Dermis blood vessel endothelial cell (primary cell): ENCODE measurements around the gene PI4KA. TPM values are rescaled to one million over a fixed set of nuclear protein-coding genes. Genes with fewer than 3 reads are reported as not detected.
"Not testable (repeated sequence)": the region's sequence is repeated elsewhere in the genome, so short reads cannot be mapped to it uniquely, and the experiment has no call there.

ENCODE experiments used
- DNase-seq: peaks from one replicate; pipeline ENCODE4 v3.0.0; 2010
- total RNA-seq: library from RNA; depleted of rRNA; stranded (reverse); fragments of >200 nt; gene quantifications from 2 replicates; pipeline ENCODE4 v1.2.3, GENCODE V29; 2014

The PI4KA gene
- total RNA-seq, 1 donor from 2014 or later: 20.3 TPM

DNA sequence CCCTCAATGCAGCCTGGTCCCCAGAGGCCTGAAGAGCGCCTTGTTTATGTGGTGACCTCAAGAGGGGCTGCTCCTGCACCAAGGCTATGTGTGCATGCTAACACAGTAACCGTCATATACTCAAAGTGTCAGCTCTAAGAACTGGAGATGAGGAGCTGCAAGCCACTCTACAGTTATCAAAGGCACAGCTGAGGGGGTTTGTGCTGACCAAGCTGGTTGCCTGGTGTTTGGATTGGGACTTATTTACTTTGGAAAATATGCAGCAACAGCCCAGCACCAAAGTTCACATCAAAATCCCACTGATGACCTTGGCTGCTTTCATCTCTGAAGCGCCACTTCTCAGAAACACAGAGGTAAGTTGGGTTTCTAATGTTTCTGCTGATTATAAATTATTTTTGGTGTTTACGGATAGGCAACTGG lies 84.8 kb downstream of the PI4KA start, which contains the start of gene SERPIND1:
TSS of gene SERPIND1 (plus strand) at position 321 of the 420 bp plus-strand sequence. CDS start 5,200 bp downstream, outside the sequence.
- no peak for DNase-seq

DNA sequence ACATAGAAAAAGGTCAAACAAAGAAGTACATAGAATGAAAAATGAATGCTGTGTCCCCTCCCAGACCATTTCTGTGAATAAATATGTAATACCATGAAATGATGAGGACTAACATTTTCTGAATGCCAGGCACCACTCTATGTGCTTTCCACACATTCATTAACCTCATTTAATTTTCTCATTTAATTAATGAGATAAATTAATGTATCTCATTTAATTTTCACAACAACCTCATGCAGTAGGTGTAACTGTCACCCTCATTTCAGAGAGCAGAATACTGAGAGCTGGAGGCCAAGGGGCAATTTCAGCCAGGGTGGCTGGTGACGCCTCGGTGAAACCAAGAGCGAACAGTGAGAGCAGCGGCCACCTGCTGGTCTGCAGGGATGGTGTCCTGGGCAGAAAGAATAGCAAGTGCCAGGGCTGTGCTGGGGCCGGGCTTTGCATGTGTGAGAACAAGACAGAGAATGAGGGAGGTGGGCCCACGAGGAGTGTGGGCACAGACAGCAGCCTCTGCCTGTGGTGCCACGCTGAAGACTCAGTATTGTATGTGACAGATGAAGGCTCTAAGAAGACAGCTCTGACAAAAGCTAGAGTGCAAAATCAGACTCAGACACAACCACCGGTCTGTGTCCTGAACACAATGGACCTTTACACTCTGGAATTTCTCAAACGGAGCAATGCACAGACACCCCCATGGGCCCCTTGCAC lies 86.5 kb downstream of the PI4KA start:
- DNase-seq: no peak

DNA sequence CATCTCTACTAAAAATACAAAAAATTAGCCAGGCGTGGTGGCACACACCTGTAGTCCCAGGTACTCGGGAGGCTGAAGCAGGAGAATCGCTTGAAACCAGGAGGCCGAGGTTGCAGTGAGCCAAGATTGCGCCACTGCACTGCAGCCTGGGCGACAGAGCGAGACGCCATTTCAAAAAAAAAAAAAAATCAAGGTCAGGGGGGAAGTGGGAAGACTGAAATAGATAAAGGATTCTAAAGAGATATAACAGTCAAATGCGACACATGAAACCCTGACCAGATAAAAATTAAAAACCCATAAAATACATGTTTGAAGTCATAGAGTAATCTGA lies 89.2 kb downstream of the PI4KA start:
- DNase-seq: not testable (repeated sequence)

DNA sequence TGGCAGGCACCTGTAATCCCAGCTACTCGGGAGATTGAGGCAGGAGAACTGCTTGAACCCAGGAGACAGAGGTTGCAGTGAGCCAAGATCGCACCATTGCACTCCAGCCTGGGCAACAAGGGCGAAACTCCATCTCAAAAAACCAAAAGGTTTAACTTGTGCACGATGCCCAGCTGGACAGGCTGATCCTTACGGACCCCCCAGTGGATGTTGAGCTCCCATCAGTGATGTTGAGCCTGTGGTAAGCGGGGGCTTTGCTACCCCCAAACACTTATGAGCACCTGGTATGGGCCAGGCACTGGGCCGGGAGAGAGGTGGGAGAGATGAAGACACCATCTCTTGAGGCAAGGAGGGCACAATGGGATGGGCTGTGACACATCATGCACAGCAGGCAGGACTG lies 92.1 kb downstream of the PI4KA start:
- DNase-seq: no peak

DNA sequence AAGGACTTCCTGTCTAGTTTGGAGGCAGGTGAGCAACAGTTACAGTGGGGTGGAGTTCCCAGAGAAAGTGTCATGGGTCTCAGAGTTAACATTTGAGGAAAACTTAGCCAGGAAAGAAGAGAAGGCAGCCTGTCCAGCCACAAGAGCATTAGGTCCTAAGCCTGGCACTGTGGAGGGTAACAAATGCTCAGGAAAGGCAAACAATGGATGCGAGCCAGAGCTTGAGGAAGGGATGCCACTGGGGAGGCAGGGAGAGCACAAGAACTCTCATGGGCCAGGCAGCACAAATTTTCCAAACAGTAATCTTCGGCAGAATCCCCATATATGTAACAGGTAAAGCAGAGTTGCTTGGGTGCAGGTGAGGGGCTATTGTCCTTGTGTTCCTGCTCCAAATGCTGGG lies 92.7 kb downstream of the PI4KA start:
- DNase-seq: no peak

DNA sequence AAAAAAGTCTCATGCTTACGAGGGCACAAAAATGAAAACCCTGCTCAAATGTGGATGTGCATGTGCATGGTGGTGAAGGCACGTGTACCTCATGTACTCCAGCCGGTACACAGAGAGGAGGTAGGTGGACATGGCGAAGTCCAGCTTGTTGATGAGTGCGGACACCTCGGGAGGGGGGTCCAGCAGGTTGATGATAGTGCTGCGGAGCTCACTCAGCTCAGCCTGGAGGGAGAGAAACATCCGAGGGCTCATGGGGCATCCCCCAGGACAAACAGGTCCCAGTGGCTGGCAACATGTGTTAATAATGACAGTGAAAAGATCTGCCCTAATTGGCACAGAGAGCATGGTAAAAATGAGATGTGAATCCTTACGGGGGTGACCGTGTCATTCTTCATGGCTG lies 93.9 kb downstream of the PI4KA start:
- no peak for DNase-seq

DNA sequence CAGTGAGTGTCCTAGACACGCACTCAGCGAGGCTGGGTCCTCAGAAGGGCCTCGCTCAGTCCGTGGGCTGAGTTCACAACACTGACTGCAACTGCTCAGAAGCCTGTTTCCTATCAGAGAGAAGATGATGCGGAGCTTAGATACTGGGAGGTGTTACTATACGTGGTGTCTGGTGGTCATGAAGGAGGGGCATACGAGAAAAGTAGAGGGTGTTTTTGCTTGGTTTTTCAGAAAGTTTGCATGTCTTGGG lies 94.2 kb downstream of the PI4KA start:
- no peak for DNase-seq

DNA sequence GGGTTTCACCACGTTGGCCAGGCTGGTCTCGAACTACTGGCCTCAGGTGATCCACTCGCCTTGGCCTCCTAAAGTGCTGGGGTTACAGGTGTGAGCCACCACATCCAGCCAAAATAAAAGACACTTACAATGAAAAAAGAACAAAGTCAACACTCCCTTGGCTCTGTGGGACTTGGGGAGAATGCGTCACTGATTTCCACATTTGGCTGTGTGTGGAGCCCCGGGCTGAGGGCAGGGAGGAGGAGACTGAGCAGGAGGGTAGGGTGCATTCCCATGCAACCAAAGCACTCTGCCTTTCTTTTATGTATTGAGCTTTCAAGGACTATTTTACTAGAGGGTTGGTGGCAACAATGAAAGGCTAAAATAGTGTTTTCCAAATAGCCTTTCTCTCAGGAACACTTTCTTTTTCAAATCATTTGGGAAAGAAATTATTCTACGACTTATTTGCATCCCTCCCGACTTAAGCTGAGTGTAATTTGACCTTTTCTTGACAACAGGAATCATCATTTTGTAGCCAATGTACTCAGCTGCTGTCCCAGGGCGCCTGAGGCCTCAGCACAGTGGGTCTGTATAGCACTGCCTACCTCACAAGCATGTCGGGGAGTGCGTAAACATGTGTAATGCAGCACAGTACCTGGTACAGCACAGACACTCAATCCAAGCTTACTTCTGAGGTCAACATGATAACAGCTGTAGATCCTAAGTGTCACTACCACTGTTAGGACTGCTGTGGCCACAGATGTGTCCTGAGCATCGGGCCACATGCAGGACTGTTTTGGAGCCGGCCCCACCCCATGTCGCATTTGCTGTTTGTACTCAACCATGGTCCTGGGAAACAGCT lies 94.8 kb downstream of the PI4KA start:
- DNase-seq: no peak

DNA sequence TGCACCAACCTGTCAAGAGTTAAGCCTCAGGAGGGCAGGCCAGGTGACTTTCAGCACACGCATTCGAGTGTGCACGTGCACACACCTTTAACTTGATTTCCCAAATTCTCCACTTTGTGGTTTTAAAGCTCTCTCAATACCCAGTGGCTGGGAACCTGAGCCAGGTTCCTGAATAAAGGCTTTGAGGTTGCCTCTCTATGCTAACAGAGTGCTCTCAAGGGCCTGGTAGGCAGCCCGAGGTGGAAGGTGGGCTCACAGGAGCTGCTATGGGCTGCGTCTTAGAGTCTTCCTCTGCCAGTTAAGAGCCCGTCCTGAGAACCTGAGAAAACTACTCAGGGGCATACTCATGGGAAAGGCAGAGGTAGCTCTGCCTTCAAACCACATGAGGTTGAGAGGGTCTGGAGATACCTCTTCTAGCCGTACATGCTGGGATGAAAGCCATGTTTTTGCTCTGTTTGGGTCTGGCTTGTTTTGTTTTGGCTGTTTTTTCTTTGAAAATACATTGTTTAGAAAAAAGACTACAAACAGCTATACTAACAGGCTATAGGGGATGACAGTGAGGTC lies 96.3 kb downstream of the PI4KA start:
- no peak for DNase-seq

DNA sequence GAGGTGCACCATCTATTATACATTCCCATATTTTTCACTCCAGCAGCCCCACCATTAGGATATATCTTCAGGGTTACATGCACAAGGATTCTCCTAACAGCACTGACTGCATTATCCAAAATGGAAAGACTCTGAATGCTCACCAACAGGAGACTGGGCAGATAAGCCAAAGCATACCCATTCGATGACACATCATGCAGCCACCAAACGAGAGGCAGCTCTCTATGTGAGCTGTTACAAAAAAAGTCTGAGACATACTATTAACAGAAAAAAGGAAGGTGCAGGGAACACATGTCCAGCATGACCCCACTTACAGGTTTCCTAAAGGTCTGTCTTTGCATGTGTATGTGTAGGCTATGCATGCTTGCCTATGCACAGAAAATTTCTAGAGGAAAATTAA lies 97.1 kb downstream of the PI4KA start:
- no peak for DNase-seq

DNA sequence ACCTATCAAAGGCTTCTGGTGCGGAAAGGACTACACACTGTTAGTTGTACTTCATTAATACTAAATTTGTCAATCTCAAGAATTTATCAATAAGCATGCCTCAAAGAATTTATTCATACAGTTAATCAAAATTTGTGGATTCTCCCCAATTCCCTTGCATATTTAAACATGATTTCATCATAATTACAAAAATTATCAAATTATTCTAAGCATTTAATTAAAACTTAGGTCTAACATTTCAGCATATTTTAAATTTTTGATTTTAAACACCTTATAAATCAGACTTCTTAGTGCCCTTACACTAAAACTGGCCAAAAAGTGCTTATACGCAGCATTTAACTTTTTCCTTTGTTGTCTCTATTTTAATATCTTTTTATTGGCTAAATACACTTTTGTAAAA lies 98.5 kb downstream of the PI4KA start:
- no peak for DNase-seq

DNA sequence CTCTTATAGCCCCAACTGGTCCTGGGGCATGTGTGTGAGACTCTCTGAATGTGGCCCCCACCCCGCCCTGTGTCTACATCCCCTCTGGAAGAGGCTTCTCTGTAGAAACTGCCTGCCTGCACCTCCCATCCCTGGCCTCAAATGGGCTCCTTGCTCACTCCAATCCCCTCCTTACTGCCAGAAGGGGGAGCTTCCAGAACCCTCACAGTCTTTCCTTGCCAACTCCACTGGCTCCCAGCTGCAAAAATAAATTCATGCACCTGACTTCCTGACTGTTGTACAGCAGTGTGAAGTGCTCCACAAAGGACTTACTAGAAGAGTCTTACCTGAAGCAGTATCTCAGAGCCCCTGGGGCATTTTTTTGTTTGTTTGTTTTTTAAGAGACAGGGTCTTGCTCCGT lies 99.9 kb downstream of the PI4KA start:
- DNase-seq: peak; percentile 31

DNA sequence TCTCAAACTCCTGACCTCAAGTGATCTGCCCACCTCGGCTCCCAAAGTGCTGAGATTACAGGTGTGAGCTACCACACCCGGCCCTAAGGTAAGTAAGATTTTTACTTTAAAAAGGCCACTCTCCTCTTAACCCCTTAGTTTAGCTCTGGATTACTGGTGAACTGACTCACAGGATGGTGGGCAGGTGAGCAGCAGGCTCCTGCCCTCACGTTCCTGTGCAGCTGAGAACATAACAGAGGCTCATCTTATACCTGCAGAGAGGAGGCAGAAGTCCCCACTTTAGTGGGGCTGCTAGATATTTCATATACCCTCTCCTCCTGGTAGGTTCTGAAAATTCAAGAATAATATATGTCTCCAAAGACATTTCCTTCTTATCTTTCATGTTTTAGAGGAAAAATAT lies 101.8 kb downstream of the PI4KA start:
- no peak for DNase-seq

DNA sequence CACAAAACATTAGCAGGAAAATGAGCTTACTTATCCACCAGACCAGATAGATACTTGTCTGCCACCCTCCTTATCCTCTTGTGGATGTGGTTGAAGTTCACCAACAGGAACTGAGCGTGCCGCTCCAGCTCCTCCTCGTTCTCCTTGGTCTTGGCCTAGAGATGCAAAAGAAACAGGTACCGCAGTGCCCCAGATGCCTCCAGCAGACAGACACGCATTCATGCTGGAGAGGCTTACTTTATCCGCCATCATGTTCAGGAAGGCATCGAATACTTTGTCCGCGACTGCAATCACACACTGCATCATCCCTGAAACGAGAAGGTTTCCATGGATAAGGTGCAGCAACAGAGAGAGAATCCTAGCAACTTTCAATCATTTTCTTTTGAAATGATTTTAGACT lies 105.7 kb downstream of the PI4KA start:
- DNase-seq: no peak

DNA sequence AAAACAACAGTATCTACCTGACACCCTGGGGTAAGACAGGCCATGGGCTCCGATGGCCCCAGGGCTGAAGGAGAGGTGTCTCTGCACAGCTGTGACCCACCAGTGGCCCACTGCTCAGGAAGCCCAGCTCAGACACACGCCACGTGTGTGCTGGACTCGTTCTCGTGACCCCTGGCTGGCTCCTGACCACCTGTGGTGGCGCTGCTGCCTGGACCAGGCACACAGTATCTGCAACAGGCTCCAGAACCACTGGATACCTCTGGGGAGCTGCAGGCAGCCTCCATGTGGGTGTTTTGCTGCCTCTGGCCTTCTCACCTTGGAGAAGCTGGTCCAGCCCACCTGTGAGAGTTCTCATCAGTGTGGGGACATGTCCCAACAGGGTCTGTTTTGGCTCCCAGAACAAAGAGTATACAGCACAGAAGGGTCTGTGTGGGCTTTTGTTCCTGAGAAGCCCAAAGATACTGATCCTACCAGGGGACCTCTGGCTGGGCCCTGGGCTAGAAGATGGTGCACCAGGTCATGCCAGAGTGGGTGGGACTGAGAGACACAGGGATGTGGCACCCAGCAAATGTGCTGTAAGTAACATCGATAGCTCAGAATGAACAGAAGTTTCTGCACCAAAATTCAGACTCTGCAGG lies 106.4 kb downstream of the PI4KA start:
- no peak for DNase-seq

DNA sequence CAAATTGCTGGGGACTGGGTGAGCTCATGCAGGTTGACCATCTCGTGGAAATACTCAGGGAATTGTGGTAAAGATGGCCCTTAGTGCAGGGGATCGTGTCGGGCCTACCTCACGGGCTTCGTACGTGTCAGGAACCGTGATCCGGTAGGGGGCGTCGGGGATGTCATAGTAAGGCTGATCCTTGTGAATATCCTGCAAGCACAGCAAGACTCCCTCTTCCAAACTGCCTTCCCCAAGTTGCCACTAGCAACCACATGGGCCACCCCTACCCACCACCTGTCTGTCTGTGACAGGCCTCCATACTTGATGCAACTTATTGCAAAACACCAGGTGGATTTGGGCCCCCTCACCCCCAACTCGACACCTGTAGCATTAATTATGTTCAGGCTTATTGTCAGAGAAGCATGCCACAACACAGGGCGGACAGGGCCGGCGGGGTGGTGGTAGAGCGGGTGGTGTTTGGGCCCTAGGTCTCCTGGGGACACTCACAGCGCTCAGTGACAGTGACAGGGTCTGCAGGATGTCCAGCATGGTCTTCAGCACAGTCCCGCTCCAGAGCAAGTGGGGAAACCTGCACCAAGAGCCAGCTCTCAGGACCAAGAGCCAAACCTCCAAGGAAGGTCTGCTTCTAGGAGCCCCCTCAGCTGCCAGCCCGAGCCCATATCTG lies 107.3 kb downstream of the PI4KA start:
- DNase-seq: no peak

DNA sequence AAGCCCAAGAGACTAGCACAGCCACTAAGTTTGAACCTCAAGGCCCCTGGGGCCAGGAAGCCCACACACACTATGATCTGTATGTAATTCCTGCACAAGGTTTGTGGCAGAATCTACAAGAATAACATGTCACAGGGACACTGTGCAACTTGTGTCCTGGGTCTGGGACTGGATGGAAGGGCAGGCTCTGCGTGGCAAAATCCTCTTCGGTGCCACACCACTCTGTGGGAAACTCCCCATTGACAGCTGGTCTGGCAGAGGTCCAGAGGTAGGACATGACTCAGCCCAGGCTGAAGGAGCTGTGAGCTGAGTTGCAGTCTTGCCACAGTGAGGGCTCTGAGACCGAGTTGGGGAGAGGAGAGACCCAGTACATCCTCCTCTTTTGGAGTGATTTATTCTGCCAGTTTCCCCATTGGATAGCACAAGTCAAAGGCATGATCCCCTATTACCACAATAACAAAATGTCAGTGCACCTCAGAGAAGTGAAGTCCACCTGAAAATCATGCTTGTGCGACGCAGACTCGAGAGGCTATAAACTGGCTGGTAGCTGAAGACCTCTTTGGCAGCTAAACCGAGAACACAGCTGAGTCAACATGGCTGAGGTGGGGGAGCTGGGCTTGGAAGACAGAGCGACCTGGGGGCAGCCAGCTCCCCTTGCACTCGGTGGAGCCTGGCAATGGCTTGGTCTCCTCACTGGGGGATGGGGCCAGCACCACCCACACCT lies 108.0 kb downstream of the PI4KA start:
- DNase-seq: peak; percentile 88

DNA sequence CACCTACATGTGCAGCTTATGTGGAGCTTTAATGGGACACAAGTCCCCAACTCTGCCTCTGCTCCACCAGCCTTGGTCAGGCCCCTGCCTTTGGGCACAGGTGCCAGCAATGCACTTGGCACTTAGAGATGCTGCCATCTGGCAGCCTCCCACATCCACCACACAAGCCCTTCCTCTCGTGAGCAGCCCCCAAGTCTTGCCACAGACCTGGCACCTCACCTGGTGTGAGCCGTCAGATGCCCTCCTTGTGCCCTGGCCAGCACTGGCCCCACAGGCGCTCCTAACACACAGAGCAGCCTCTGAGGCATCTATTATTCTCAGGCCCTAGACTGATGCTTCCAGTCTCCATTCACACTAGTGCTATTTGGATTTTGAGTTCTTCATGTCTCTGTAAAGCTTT lies 109.2 kb downstream of the PI4KA start:
- no peak for DNase-seq

DNA sequence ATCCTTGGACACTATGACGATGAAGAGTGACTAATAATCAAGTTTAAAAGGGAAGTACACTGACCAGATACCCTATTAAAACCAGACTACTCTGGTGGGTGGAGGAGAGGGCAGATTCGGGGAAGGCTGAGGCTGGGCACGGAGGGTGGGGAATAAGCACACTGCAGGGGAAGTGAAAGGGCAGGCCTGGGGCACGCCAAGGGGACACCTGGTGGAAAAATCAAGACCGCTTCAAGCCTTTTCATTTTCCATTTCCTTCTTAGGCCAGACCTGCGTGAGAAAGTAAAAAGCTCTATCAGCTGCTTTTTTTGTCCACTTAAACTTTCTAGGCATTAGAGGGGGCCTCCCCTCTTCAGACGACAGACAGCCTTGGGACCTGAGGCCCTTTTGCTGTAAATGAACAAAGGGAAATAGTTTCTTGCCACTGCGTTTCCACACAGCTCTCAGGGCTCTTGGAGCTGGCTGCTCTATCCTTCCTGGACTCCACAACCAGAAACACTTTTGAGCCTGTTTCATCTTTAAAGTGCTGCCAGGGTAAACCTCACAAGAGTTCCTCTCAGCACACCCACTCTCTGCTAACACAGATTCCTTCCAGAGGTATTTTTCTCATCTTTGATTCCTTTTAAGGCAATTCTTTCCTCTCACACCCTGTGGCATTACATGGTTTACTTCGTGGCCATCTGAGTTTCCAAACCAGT lies 109.7 kb downstream of the PI4KA start:
- peak; percentile 31 for DNase-seq

DNA sequence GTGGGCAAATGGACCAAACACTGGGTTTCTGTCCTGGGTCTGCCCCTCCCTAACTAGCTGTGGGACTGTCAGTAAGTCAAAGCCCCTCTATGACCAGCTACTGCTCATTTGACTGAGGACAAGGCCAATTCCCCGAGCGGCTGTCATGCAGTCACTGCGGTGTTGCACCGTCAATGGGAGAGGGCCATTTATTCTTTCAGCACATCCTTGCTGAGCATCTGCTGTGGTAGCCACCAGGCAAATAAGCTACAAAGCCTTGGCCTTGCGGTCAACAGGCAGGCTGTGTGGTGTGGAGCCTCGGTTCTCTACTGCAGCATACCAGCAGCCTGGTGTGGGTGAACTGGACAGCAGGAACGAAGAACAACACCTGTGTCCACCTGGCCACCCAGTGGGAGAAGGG lies 110.5 kb downstream of the PI4KA start:
- no peak for DNase-seq

DNA sequence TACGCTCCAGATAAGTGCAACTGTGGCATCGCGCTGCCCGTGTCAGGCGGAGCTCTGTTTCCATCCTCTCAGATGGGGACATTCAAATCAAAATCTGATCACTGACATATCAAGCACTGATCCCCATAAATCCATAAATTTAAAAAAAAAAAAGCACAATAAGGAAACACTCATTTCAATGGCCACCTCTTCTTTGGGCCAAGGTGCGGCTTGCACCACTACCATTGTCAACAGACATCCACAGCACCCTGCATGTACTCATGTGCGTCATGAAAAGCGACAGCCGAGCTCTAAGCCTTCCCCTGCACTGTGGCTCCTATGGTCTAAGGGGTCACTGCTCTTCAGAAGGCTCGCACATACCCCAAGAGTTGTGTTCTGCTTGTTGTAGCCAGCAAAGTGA lies 111.4 kb downstream of the PI4KA start:
- no peak for DNase-seq
